Measurements from ENCODE around the gene EP400.

DNA sequence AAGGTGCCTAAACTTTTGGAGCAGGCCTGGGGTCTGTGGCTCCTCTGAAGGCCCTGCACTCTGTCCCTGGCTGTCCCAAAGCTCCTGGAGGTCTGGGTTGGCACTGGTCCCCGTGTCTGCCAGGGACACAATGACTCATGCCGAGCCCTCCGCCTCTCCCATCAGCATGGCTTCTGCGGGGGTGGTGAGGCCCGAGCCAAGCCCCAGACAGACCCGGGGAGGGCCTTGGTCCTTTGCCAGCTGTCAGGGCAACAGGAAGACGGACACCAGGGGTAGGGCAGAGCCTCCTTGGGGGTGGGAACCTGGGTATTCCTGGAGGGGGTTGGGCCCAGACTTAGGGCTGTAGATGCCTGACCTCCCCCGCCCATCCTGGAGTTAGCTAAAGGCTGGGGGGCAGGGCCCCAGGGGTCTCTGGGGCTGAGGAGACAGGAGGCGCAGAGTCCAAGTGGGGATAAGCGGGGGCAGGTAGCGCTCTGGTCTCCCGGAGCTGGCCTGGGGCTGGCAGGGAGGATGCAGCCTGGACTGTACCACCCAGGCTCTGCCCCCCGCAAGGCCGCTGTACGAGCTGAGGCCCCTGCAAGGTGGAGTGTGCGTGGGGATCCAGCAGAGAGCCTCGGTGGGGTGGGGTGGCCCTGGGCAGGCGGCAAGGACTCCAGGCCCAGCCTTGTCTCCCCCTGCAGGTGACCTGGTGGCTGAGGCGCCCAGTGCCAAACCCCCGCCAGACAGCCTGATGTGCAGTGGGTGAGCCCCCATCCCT, 37.0 kb upstream of the EP400 start:
- TF ChIP-seq, protein P1, sequence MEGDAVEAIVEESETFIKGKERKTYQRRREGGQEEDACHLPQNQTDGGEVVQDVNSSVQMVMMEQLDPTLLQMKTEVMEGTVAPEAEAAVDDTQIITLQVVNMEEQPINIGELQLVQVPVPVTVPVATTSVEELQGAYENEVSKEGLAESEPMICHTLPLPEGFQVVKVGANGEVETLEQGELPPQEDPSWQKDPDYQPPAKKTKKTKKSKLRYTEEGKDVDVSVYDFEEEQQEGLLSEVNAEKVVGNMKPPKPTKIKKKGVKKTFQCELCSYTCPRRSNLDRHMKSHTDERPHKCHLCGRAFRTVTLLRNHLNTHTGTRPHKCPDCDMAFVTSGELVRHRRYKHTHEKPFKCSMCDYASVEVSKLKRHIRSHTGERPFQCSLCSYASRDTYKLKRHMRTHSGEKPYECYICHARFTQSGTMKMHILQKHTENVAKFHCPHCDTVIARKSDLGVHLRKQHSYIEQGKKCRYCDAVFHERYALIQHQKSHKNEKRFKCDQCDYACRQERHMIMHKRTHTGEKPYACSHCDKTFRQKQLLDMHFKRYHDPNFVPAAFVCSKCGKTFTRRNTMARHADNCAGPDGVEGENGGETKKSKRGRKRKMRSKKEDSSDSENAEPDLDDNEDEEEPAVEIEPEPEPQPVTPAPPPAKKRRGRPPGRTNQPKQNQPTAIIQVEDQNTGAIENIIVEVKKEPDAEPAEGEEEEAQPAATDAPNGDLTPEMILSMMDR (IDR thresholded peaks at IDR 0.05) = no peak
- TF ChIP-seq POLR2A (IDR thresholded peaks at IDR 0.05) = no peak

Measured in adrenal gland (tissue), 5 donors.